NCI-H345 (cell line): ENCODE measurements around the gene MANSC4.

Experiments used
- DNase-seq: peaks from one replicate; lab custom pipeline; 2025; lab: John Stamatoyannopoulos, UW

The MANSC4 gene

GRCh38 chr12:27779920-27780611 lies at the start of gene MANSC4, which contains the start of gene KLHL42:
MANSC4 (minus strand) TSS chr12:27780236; CDS start chr12:27771276, 8,960 bp downstream.
KLHL42 (plus strand) TSS chr12:27780233; CDS start chr12:27780331, 98 bp downstream.
- peak; percentile 72 for DNase-seq

DNA sequence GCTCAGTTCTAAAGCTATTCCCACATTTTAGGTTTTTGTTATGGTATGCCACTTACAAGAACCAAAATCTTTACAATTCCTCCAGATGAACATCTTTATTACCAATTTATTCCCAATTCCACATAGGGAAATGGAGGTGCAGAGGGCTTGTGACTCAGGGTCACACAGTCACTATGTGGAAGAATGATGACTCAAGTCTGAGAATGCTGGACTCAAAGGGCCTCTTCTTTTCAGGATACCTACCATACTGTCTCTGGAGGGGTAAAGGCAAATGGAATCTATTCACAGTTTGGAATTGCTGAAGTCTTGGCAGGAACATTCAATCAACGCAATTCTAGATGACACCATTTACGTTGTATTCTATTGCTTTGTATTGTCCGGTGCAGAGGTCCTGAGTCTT lies 48.2 kb upstream of the MANSC4 start:
- no peak for DNase-seq

DNA sequence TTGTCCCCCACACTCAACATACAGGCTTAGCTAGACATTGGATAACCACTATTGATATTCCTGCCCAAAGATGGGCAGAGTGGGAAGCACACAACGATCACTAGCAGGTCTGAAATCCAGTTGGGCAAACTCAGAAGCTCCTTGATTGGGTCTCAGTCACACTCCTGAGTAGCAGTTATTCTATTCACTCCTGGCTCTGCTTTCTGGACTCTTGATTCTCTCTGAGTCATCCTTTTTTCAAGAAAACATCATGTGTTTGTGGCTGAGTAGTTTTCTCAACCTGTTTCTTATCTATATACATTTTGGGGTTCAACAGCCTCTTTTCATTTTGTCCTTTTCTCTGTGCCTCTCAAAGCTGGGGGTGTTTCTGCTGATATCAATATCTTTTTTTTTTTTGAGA lies 46.0 kb upstream of the MANSC4 start:
- no peak for DNase-seq

GRCh38 chr12:27824126-27824842 lies 44.2 kb upstream of the MANSC4 start:
- DNase-seq, result no peak

DNA sequence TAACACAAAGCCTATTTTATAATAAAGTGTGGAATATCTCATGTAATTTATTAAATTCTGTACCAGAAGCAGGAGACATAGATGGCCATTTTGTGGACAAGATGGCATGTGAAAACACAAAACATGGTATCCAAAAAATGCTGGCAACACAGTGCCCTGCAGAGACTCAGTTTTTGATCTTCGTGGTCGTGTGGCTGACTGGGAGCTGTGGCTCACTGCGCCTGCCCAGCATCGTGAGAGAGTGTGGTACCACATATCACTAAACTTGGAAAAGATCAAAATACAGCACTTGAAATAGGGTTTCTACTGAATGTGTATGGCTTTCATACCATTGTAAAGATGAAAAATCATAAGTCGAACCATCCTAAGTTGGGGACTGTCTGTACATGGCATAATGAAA lies 43.0 kb upstream of the MANSC4 start:
- no peak for DNase-seq

DNA sequence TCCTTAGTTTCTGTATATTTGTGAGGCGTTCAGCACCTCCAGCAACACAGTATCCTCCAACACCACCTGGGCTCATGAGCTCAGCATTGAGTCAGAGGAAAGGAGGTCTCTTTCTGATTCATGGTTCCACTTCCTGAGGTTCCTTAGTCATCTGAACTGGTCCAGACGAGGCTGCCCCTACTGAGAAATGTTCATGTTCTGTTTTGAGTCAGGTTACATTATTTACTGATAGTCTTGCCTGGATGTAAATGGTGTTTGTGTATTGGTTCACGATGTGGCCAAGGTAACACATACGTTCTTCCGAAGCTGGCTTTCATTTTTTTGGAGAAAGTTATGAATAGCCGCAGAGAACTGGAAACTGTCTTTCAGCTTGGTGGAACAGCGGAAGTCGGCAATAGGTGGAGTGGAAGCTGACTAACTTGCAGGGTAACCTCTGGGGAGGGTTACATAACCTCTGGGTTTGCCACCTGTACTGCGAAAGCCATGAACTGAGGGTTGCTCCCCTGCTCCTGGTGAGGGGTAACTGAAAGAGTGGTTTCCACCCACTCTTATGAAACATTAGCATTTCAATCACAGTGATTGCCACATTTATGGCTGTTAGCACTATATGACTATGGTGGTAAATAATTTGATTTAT lies 42.2 kb upstream of the MANSC4 start:
- DNase-seq, result no peak

GRCh38 chr12:27821259-27821973 lies 41.4 kb upstream of the MANSC4 start:
- DNase-seq, result peak; percentile 71

DNA sequence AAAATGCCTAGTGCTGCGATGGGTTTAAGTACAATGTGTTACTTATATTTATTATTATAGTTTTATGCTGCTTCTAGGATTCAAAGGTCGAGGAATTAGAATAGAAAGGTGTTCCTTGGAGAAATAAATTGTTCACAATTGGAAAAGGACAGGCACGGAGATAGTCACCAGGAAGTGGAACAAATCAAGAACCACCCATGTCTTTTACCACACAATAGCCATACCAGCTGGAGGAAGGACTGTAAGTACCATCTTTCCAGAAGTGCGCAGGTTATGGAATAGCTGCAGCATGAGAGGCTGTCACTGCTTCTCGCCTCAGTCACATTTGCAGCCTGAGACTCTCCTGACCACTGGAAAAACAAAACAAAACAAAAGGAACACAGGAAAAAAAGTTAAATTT lies 40.5 kb upstream of the MANSC4 start:
- no peak for DNase-seq

GRCh38 chr12:27818401-27818918 lies 38.4 kb upstream of the MANSC4 start:
- no peak for DNase-seq

GRCh38 chr12:27817766-27818165 lies 37.7 kb upstream of the MANSC4 start:
- no peak for DNase-seq

- no peak for DNase-seq
Observed at GRCh38 chr12:27814851-27815591, 35.0 kb upstream of the MANSC4 start.

- no peak for DNase-seq
Observed at GRCh38 chr12:27814411-27814810, 34.4 kb upstream of the MANSC4 start.

- DNase-seq, result no peak
Observed at GRCh38 chr12:27812502-27812901, 32.5 kb upstream of the MANSC4 start.

DNA sequence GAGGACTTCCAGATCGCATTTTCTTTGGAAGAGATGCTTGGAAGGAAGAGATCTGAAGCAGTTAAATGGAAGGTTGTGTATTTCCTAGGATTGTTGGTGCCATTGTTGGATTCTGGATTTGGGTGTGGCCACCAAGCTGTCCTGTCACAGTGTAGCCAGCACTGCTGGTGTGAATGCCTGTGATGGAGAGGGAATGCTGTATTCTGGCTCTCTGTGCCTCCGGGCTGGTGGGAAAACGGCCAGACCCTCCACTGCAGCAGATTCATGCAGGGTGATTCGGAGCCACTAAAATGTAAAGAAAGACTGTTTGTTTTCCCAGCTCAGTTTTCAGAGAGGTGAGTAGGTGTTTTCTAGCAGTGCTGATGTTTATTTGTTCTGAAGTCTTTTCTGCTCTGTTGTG lies 30.7 kb upstream of the MANSC4 start:
- DNase-seq, result no peak

DNA sequence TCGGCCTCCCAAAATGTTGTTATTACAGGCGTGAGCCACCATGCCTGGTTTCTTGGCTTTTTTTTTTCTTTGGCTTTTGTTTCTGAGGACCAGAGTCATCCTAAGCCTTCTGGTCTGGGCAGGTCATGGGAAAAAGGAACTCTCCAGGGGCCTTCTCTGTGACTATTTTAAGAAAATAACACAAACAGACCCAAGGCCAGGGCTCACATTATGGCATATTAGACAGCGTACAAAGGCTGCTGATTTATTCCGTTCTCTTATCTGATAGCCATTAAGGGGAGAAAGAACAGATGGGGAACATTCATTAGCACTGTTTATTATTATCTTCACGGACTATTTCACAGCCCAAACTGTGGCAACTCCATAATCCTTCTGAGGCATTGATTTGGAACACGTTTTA lies 28.8 kb upstream of the MANSC4 start:
- no peak for DNase-seq

GRCh38 chr12:27807063-27807703 lies 27.1 kb upstream of the MANSC4 start:
- DNase-seq, result no peak

DNA sequence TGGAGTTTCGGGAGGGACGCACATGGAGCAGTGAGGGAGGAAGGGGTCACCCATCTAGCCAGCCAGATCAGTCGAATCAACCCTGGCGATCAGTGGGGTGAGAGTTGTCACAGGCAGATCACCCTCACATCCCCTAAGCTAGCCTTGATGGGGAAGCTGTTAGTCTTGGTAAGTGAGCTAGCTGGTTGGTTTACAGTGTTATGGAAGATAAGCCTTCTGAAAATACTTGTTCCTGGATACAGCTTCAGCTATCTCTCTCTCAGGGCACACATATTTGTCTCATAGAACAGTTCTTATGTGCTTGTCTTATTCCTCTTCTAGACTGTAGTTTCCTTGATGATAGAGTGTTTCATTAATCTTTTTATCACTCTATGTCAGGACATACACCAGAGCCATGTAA lies 26.2 kb upstream of the MANSC4 start:
- no peak for DNase-seq

GRCh38 chr12:27805238-27805637 lies 25.2 kb upstream of the MANSC4 start:
- DNase-seq, result no peak

DNA sequence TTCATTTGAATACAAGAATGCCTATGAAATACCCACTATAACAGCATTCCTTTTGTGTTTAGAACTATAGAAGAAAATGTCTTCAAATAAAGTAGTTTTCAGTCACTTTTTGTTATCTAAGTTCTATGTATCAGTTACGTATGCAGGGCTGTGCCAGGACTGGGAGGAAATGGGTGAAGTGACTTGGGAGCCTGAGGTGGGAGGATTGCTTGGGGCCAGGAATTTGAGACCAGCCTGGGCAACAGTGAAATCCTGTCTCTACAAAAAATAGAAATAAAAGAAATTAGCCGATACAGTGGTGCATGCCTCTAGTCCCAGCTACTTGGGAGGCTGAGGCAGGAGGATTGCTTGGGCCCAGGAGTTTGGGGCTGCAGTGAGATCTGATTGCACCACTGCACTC lies 22.9 kb upstream of the MANSC4 start:
- DNase-seq, result no peak

DNA sequence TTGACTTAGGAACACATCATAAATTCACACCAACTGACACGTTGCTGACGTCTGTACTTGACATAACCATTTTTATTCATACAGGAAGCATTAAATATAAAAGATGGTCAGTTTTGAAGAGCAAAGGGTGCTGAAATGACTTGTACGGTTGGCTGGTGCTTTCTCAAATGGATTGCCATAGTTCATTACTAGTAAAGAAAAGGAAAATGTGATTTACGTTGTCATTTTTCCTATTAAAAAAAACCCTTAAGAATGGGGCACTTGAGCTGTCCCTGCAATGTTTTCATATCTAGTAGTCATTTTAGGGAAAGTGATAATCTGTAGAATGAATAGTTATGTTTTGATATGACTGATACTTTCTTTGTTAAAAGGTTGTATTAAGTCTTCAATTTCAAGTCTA lies 22.5 kb upstream of the MANSC4 start:
- DNase-seq, result no peak

GRCh38 chr12:27801630-27802029 lies 21.6 kb upstream of the MANSC4 start:
- no peak for DNase-seq
